Fibroblast of skin of right quadriceps (primary cell): ENCODE data around the gene LY9.

Source experiments
- DNase-seq: peaks from one replicate; pipeline ENCODE4 v3.0.0-alpha.2; 2013

LY9 gene

GRCh38 chr1:160838888-160839287 is 42.9 kb downstream of the LY9 start:
- DNase-seq: no peak

GRCh38 chr1:160839746-160840145 is 43.8 kb downstream of the LY9 start:
- no peak for DNase-seq

- DNase-seq: no peak
Measured at GRCh38 chr1:160841079-160841478, 45.1 kb downstream of the LY9 start.

GRCh38 chr1:160844447-160845232 is 48.7 kb downstream of the LY9 start:
- DNase-seq: no peak

GRCh38 chr1:160846281-160846680 is 50.3 kb downstream of the LY9 start:
- no peak for DNase-seq

- no peak for DNase-seq
Measured at GRCh38 chr1:160850541-160850940, 54.6 kb downstream of the LY9 start.

GRCh38 chr1:160850993-160851392 is 55.0 kb downstream of the LY9 start:
- DNase-seq: no peak

- no peak for DNase-seq
Measured at GRCh38 chr1:160853014-160853413, 57.0 kb downstream of the LY9 start.

- DNase-seq: no peak
Measured at GRCh38 chr1:160853754-160854153, 57.8 kb downstream of the LY9 start.

- DNase-seq: no peak
Measured at GRCh38 chr1:160855181-160855981, 59.4 kb downstream of the LY9 start.

- no peak for DNase-seq
Measured at GRCh38 chr1:160858097-160858496, 62.1 kb downstream of the LY9 start.

GRCh38 chr1:160858507-160858906 is 62.5 kb downstream of the LY9 start:
- DNase-seq: no peak

- no peak for DNase-seq
Measured at GRCh38 chr1:160859166-160859565, 63.2 kb downstream of the LY9 start.

- no peak for DNase-seq
Measured at GRCh38 chr1:160860840-160861505, 65.0 kb downstream of the LY9 start.

GRCh38 chr1:160862203-160863060 is 66.5 kb downstream of the LY9 start, which contains the start of gene CD244:
Gene CD244, minus strand, starts transcription at chr1:160862887. Its CDS starts 210 bp downstream, at chr1:160862677.
- no peak for DNase-seq

GRCh38 chr1:160863061-160863773 is 67.2 kb downstream of the LY9 start:
- DNase-seq: no peak

GRCh38 chr1:160863774-160864131 is 67.8 kb downstream of the LY9 start:
- no peak for DNase-seq

- no peak for DNase-seq
Measured at GRCh38 chr1:160864173-160864572, 68.2 kb downstream of the LY9 start.

GRCh38 chr1:160865337-160865736 is 69.4 kb downstream of the LY9 start:
- DNase-seq: no peak

GRCh38 chr1:160866001-160866694 is 70.2 kb downstream of the LY9 start:
- no peak for DNase-seq

GRCh38 chr1:160866695-160867260 is 70.8 kb downstream of the LY9 start:
- DNase-seq: no peak
